ENCODE results near the gene PLLP.

The PLLP gene

DNA sequence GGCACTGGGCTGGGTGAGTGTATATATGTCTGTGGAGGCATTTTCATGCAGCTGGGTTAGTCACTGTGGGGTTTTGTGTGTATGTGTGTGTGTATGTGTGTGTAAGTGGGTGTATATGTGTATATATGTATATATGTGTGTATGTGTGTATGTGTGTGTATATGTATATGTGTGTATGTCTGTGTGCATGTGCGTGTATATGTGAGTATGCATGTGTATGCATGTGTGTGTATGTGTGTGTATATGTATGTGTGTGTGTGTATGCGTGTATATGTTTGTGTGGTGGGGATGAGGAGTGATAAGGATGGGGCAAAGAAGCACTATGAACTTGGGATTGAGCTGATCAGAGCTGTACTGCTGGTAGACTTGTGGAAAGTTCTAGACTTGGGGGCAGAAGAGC is 29.0 kb upstream of the PLLP start:
- H3K4me3 ChIP-seq (ENCODE audit: low read length) = no peak overlapping the region
- H3K36me3 ChIP-seq (ENCODE audit: control insufficient read depth, insufficient read depth, low read length, severe bottlenecking) = no peaks in the 10 kb centered on the region
- peaks cover 32% of the 10 kb centered on the region for H3K4me1 ChIP-seq (ENCODE audit: control insufficient read depth, insufficient read depth, low read length)
- peaks cover 7% of the 10 kb centered on the region for H3K27me3 ChIP-seq (replicated peaks; ENCODE audit: control insufficient read depth, insufficient read depth, low read length)
- no peak overlapping the region for H3K9ac ChIP-seq (ENCODE audit: low read length)
- no peaks in the 10 kb centered on the region for H3K9me3 ChIP-seq (ENCODE audit: control insufficient read depth, low read length)
- DNase-seq (ENCODE audit: low read depth) = no peak

DNA sequence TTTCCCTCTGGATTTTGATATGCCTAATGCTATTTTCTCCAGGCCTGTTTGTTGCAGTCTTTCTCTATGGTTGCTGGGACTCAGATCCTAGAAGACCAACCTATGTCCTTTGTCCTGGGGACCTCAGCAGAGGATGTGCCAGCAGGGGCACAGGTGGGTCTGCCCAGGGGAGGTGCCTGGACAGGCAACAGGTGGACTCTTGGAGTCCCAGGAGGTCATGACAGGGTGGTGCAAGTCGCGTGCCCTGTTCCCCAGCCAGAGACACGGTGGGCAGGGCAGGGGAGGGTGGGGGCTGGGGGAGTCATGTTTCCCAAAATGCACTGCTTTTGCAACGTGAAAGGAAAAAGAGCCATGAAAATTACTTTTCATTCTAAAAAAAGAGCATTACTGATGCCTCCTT is 26.3 kb upstream of the PLLP start:
- Histone ChIP-seq H3K9ac (ENCODE audit: low read length) (no peak overlapping the region), H3K4me1 (ENCODE audit: control insufficient read depth, insufficient read depth, low read length) (peaks cover 6% of the 10 kb centered on the region), H3K9me3 (ENCODE audit: control insufficient read depth, low read length) (no peaks in the 10 kb centered on the region), H3K36me3 (ENCODE audit: control insufficient read depth, insufficient read depth, low read length, severe bottlenecking) (no peaks in the 10 kb centered on the region), H3K4me3 (ENCODE audit: low read length) (no peak overlapping the region), H3K27me3 (replicated peaks; ENCODE audit: control insufficient read depth, insufficient read depth, low read length) (peaks cover 19% of the 10 kb centered on the region)
- DNase-seq (ENCODE audit: low read depth) = no peak

DNA sequence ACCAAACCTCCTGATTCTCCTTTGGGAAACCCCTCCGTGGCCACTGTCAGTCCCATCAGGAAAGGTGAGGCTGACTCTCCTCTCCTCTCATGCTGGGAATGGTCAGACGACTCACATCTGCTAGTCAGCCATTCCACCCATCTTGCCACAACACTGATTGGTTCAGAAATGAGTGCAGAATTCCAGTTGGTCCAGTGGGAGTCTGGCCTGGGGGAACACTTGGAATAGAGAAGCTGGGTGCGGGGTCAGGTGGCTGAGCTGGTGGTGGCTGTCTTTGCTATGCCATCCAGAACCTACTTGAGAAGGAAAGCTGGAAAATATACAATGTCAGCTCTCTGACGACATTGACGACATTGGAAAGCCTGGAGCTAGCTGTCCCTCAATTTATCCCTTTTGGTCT is 23.6 kb upstream of the PLLP start:
- H3K9ac ChIP-seq (ENCODE audit: low read length) = no peak overlapping the region
- DNase-seq (ENCODE audit: low read depth) = no peak
- peaks cover 18% of the 10 kb centered on the region for H3K4me1 ChIP-seq (ENCODE audit: control insufficient read depth, insufficient read depth, low read length)
- peaks cover 19% of the 10 kb centered on the region for H3K27me3 ChIP-seq (replicated peaks; ENCODE audit: control insufficient read depth, insufficient read depth, low read length)
- H3K4me3 ChIP-seq (ENCODE audit: low read length) = no peak overlapping the region
- no peaks in the 10 kb centered on the region for H3K36me3 ChIP-seq (ENCODE audit: control insufficient read depth, insufficient read depth, low read length, severe bottlenecking)
- no peaks in the 10 kb centered on the region for H3K9me3 ChIP-seq (ENCODE audit: control insufficient read depth, low read length)

DNA sequence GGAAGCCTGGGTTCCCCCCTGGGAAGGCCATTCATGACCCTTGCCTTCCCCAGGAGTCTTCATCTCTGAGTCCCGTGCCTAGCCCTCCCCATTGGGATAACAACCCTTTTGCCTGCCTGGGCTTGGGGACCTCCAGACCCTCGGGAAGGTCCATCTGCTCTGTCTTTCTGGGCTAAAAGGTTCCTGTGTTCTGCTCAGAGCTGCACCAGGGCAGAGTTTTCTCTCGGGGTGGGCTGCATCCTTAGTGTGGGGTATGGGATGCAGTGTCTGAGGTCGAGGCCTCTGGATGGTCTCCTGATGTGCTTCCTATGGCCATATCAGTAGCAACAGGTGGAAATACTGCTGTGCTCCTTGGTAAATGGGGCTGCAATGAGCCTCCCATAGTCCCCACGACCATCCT is 22.9 kb upstream of the PLLP start:
- Histone ChIP-seq H3K4me3 (ENCODE audit: low read length) (no peak overlapping the region), H3K27me3 (replicated peaks; ENCODE audit: control insufficient read depth, insufficient read depth, low read length) (peaks cover 19% of the 10 kb centered on the region), H3K9ac (ENCODE audit: low read length) (no peak overlapping the region), H3K9me3 (ENCODE audit: control insufficient read depth, low read length) (no peaks in the 10 kb centered on the region), H3K4me1 (ENCODE audit: control insufficient read depth, insufficient read depth, low read length) (peaks cover 18% of the 10 kb centered on the region), H3K36me3 (ENCODE audit: control insufficient read depth, insufficient read depth, low read length, severe bottlenecking) (no peaks in the 10 kb centered on the region)
- no peak for DNase-seq (ENCODE audit: low read depth)

DNA sequence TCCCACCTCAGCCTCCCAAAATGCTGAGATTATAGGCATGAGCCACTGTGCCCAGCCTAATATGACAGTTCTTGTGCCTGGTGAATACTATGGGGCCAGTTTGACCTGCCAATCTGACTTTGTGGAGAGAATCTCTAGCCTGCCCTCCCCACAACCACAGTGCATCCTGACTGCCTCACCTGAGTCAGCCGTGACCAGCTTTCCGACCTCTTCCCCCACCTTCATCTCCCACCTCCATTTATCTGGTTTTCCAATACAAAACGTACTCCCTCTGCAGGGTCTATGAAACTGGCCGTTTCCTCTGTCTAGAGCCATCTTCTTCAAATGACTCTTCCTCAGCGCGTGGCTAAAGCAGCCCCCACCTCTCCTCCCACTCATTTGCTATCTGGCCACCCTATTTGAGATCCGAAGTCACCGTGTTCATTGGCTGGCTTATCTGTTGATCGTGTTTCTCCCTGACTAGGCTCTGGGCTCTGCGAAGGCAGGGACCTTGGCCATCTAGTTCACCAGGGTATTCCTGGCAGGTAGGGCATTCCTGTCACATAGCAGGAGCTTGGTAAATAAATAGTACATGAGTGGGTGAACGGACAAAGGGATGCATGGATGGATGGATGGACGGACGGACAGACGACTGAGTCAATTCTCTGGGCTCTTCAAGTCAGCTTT is 22.3 kb upstream of the PLLP start:
- Histone ChIP-seq H3K9ac (ENCODE audit: low read length) (no peak overlapping the region), H3K9me3 (ENCODE audit: control insufficient read depth, low read length) (no peaks in the 10 kb centered on the region), H3K27me3 (replicated peaks; ENCODE audit: control insufficient read depth, insufficient read depth, low read length) (peaks cover 15% of the 10 kb centered on the region), H3K4me1 (ENCODE audit: control insufficient read depth, insufficient read depth, low read length) (peaks cover 18% of the 10 kb centered on the region), H3K36me3 (ENCODE audit: control insufficient read depth, insufficient read depth, low read length, severe bottlenecking) (no peaks in the 10 kb centered on the region), H3K4me3 (ENCODE audit: low read length) (no peak overlapping the region)
- no peak for DNase-seq (ENCODE audit: low read depth)

DNA sequence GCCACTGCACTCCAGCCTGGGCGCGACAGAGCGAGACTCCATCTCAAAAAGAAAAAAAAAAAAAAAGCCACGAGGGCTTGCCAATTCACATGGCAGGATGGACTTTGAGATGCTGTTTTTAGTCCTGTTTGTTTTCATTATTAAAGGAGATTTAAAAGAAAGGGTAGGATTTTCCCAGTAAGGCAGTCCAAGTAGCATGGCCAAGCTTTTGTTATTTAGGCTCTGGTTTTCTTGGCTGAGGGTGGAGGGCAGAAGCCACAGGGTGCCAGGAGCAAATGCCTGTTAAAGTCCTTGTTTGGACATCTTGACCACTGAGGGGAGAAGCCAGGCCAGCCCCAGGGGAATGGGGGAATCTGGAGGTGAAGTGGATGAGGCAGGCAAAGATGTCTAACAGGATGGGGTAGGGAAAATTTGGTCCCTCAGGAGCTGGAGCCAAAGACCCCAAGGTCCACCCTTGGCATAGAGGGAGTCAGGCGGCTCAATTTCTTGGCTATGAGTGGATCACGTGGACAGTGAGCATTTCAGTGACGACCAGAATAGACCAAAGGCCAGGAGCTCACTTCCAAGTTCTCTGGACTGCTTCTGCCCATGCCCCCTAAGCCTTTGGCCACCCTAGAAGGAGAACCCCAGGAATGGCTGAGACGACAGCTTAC is 20.8 kb upstream of the PLLP start:
- no peaks in the 10 kb centered on the region for H3K9me3 ChIP-seq (ENCODE audit: control insufficient read depth, low read length)
- no peaks in the 10 kb centered on the region for H3K36me3 ChIP-seq (ENCODE audit: control insufficient read depth, insufficient read depth, low read length, severe bottlenecking)
- DNase-seq (ENCODE audit: low read depth) = no peak
- peaks cover 18% of the 10 kb centered on the region for H3K4me1 ChIP-seq (ENCODE audit: control insufficient read depth, insufficient read depth, low read length)
- H3K4me3 ChIP-seq (ENCODE audit: low read length) = no peak overlapping the region
- peaks cover 12% of the 10 kb centered on the region for H3K27me3 ChIP-seq (replicated peaks; ENCODE audit: control insufficient read depth, insufficient read depth, low read length)
- H3K9ac ChIP-seq (ENCODE audit: low read length) = peak overlapping the region; percentile 49

DNA sequence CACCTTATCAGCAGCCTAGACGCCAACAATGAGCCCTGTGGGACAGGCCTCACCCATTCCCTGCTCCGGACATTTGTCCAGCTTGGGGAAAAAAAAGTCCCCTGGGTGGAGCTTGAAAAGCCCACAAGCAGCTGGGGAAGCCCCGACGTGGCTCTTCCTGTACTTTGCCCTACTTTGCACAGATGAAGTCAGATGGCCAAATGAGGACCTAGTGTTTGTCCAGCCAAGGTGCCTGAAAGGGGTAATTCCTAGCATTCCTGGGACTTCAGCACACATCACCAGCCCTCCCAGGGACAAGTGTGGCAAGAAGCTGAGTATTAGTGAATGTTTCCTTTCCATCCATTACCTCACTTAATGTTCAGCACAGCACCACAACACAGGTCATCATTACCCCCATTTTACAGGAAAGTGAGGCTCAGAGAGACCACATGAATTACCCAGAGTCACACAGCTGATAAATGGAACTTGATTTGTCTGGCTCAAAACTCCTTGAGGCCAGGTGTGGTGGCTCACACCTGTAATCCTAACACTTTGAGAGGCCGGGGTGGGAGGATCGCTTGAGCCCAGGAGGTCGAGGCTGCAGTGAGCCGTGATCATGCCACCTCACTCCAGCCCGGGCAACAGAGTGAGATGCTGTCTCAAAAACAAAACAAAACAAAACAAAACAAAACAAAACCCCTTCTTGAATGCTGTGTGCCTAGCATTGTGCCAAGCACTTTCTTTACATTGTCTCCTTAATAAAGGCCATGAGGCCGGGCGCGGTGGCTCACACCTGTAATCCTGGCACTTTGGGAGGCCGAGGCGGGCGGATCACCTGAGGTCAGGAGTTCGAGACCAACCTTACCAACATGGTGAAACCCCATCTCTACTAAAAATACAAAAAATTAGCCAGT is 19.9 kb upstream of the PLLP start:
- Histone ChIP-seq H3K9ac (ENCODE audit: low read length) (peak overlapping the region; percentile 49), H3K36me3 (ENCODE audit: control insufficient read depth, insufficient read depth, low read length, severe bottlenecking) (no peaks in the 10 kb centered on the region), H3K4me1 (ENCODE audit: control insufficient read depth, insufficient read depth, low read length) (peaks cover 18% of the 10 kb centered on the region), H3K9me3 (ENCODE audit: control insufficient read depth, low read length) (no peaks in the 10 kb centered on the region), H3K4me3 (ENCODE audit: low read length) (no peak overlapping the region), H3K27me3 (replicated peaks; ENCODE audit: control insufficient read depth, insufficient read depth, low read length) (peaks cover 12% of the 10 kb centered on the region)
- peak; percentile 42 for DNase-seq (ENCODE audit: low read depth)

DNA sequence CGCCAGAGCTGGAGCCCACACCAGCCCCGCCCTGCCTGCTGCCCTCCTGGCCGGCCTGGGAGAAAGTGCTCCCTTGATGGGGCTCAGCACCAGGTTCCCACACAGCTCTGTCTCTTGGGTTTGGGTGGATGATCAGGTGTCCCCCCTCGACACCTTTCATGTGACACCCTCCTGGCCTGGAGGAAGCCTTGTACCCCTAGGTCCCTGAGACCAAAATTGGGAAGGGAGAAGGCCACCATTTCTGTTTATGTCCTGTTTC is 19.4 kb upstream of the PLLP start:
- H3K4me3 ChIP-seq (ENCODE audit: low read length) = no peak overlapping the region
- no peaks in the 10 kb centered on the region for H3K9me3 ChIP-seq (ENCODE audit: control insufficient read depth, low read length)
- DNase-seq (ENCODE audit: low read depth) = no peak
- H3K36me3 ChIP-seq (ENCODE audit: control insufficient read depth, insufficient read depth, low read length, severe bottlenecking) = no peaks in the 10 kb centered on the region
- H3K4me1 ChIP-seq (ENCODE audit: control insufficient read depth, insufficient read depth, low read length) = peaks cover 22% of the 10 kb centered on the region
- H3K9ac ChIP-seq (ENCODE audit: low read length) = no peak overlapping the region
- H3K27me3 ChIP-seq (replicated peaks; ENCODE audit: control insufficient read depth, insufficient read depth, low read length) = peaks cover 12% of the 10 kb centered on the region

DNA sequence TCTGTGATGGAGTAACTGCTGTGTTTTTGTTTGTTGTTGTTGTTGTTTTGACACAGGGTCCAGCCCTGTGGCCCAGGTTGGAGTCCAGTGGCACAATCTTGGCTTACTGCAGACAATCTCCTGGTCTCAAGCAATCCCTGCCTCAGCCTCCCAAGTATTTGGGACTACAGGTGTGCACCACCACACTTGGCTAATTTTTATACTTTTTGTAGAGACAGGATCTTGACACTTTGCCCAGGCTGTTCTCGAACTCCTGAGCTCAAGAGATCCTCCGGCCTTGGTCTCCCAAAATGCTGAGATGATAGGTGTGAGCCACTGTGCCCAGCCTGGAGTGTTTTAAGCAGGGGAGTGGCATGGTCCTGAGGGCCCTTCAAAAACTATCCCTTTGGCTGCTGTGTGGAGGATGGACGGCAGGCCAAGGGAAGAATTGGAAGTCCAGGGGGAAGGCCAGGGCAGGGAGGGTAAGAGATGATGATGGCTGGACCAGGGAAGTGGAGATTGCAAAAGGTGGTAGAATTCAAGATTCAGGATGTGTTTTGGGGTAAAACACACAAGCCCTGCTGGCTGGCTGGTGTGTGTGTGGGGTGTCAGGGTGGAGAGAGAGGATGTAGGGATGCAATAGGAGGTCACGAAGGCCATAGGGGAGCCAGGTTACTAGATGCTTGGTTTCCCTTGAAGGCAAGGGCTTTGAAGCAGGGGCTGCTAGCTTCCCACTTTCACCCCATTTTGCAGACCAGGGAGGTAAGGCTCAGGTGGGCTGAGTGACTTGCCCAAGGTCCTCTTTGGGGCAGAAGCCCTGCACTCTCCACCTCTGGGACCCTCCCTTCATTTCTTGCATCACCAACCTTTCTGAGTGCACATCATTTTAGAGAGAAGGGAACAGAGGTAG is 18.8 kb upstream of the PLLP start:
- Histone ChIP-seq H3K4me3 (ENCODE audit: low read length) (no peak overlapping the region), H3K27me3 (replicated peaks; ENCODE audit: control insufficient read depth, insufficient read depth, low read length) (peaks cover 12% of the 10 kb centered on the region), H3K9me3 (ENCODE audit: control insufficient read depth, low read length) (no peaks in the 10 kb centered on the region), H3K4me1 (ENCODE audit: control insufficient read depth, insufficient read depth, low read length) (peaks cover 25% of the 10 kb centered on the region), H3K36me3 (ENCODE audit: control insufficient read depth, insufficient read depth, low read length, severe bottlenecking) (no peaks in the 10 kb centered on the region), H3K9ac (ENCODE audit: low read length) (no peak overlapping the region)
- no peak for DNase-seq (ENCODE audit: low read depth)

DNA sequence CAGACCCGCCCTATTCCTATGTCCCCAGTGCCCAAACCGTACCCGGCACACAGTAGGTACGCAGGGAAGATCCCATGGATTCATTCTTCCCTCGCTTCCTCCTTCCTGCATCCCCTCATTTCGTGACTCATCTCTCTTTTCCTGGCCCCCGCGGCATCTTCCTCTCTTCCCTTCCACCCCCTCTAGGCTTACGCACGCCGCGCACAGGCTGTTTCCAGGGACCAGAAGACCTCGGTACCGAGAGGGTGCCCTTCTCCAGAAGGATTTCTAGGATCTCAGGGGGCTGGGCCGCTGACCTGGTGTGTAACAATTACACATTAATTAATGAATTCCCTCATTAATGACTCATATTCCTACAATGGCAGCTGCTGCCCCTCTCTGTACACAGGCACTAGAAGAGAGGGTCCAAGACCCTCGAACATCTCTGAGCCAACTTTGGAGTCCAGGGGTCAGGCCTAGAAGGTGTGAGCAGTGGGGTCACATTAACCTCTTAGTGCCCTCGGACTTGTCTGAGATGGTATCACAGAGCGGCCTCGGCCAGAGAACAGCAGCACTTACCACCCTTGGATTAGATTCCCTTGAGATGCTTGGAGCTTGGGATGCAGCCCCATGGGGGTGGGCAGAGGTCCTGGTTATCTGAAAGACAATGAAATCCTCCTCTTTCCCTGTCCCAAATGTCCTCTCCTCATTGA is 16.8 kb upstream of the PLLP start:
- Histone ChIP-seq H3K4me3 (ENCODE audit: low read length) (peak overlapping the region; percentile 53), H3K9me3 (ENCODE audit: control insufficient read depth, low read length) (no peaks in the 10 kb centered on the region), H3K4me1 (ENCODE audit: control insufficient read depth, insufficient read depth, low read length) (peaks cover 25% of the 10 kb centered on the region), H3K9ac (ENCODE audit: low read length) (no peak overlapping the region), H3K27me3 (replicated peaks; ENCODE audit: control insufficient read depth, insufficient read depth, low read length) (no peaks in the 10 kb centered on the region), H3K36me3 (ENCODE audit: control insufficient read depth, insufficient read depth, low read length, severe bottlenecking) (no peaks in the 10 kb centered on the region)
- no peak for DNase-seq (ENCODE audit: low read depth)

Measured in adipocyte (in vitro differentiated cells).